GOT3 (cell line): Measurements from ENCODE around the gene AMOTL2.

Experiments used
- DNase-seq: peaks from one replicate; lab custom pipeline; 2025; ENCODE audit warnings: mixed read lengths; lab: John Stamatoyannopoulos, UW

The AMOTL2 gene

DNA sequence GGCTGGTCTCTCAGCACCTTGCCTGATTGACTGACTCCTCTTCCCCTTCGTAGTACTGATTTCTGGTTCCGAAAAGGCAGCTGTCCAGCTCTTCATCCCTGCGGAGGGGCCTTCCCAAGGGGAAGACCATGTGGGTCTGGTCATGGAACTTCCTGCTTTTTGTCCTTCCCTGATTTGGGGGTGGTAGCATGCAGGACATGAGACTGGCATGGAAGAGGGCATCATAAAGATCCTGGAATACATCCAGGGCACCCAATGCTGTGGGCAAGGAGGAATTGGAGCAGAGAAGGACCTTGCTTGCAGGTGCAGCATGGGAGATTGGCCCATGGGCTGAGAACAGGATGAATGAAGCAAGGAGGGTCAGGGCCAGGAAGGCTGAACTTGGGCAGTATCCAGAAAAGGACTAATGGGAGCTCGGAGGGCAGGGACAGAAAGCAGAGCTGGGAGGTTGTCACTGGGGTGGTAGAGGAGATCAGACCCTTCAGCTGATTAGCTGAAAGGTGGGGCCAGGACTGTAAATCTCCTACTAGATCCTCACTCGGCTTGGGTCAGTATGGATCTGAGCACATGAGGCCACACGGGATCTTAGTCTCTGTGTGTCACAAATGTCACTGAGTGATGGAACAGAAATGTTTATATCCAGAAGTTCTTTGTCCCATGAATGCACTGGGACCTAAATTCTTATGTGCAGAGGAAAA is 59.5 kb downstream of the AMOTL2 start:
- no peak for DNase-seq

DNA sequence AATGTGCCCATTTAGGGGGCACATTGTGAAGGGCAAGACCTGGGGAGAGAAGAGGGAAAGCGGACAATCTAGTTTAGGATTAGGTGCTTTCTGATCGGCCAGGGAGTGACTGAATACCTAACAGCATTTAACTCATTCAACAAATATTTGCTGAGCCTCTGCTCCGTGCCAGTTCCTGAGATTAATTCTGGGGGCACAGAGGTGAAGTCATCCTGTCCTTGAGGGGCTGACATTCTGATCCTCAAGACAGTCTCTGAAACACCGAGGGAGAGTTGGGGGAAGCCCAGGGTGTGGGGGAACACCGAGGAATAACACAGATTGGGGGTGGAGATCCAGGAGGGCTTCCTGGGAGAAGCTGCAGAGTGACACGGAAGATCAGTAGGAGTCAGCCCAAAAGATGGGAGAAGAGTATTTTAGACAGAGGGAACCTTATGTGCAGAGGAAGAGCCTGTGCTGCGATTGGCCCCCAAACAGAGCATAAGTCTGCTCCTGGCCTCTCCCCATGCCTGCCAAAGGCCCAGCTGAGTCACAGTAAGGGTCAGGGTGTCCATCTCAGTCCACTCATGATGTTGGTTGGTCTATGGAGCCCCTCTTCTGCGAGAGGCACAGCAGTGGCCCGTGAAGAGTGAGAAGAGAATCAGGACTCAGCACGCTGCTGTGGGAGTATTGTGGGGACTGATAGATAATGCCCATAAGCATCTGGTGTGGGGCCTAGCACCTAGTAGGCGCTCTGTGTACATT is 60.2 kb downstream of the AMOTL2 start:
- no peak for DNase-seq

DNA sequence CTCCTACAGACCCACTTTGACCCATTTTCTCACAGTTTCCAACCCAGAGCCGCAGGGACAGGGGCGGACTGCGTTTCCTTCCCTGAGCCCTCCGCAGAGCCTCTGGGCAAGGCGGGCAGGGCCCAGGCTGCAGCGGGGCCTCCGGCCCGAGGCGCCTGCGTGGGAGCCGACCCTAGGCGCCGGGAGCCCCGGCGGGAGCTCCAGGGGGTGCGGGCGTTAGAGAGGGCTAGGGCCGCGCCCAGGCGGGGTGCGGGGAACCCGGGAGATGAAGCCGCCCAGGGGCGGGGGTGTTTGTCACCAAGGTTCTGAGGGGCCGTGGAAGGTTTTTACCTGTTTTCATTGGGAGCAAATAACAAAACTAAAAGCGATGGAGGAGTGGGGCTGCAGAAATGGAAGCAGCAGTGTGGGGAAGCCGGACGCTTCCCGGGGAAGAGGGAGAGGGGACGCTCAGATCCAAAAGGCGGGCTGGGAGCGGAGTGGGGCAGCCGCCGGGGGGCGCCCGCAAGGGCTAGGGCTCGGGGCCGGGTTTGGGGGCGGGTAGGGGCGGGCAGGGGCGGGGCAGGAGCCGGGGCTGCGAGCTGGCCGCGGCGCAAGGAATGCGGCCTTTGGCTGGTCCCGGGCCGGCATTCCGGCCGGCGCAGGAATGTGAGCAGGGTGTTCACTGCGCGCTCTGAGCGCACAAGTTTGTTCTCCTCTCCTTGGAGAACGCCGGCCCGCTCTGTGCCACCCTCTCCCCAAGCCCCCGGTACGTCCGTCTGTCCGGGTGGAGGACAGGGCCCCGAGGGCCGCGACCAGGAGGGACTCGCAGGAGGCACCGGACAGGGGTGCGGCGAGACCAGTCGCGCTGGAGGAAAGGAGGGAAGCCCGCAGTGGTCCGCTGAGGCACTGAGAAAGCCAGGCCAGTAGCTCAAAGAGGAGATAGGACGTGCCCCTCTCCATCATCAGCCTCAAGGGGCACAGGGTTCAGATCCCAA is 61.1 kb downstream of the AMOTL2 start:
- no peak for DNase-seq

DNA sequence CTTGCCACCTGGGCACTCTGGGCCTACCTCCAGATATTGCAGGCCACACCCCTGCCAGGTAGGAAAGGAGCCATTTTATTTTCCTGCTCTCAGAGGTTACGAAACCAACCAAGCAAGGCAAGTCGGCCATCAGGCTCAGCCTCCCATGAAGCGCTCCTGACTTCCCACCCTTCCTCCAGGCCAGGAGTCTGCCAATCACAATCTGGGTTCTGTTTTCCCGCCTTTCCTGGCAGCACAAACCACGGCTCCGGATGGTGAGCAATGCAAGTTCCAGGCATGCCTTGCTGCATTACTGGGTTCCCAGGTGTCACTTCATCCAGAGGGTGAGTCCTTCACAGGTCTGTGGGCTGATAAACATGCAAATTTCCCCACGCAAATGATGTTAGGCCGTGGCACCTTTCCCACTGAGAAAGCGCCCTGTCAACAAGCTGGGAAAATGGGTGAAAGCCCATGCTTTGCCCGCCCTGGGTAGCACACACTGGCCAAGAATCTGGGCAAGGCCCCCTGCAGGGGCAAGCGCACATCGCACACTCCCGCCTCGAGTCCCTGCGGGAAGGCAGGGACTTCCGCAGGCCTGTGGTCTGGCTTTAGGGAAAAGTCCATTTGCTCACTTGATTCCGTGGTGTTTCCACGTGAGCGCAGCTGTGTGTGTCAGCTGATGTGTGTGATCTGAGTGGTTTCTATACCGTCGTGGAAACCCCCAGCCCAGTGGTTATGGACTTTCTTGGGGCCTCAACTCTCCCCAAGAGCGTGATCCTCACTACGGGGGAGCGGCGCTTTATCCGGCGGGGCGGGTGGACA is 62.0 kb downstream of the AMOTL2 start:
- no peak for DNase-seq

DNA sequence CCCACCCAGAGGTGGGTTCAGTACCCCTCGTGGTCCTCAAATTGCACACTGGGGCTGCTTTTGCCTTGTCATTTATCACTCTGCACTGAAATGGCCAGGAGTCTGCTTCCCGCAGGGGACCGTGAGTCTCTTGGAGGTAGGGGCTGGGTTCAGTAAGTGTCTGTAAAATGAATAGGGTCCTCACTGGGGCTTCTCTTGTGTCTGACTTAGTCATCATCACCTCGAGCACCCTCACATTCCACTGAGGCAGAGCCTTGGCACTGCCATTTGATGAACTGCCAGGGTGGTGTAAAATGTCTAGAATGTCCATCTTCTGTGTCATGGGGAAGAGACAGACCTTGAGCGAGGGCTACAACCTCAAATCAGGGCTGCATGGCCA is 62.6 kb downstream of the AMOTL2 start:
- DNase-seq, result no peak

DNA sequence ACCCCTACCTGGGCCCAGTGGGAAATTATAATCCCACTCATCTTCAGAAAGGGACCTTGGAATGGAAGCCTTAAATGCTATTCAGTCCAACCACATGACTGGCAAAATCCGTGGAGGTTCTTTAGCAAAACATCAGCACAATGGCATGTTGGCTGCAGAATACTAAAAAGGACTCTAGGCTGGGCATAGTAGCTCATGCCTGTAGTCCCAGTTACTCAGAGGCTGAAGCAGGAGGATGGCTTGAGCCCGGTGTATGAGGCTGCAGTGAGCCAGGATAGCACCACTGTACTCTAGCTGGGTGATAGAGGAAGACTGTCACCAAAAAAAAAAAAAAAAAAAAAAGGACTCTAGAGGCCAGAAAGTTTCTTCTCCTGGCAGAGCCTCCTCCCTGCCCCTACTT is 63.0 kb downstream of the AMOTL2 start:
- no peak for DNase-seq

DNA sequence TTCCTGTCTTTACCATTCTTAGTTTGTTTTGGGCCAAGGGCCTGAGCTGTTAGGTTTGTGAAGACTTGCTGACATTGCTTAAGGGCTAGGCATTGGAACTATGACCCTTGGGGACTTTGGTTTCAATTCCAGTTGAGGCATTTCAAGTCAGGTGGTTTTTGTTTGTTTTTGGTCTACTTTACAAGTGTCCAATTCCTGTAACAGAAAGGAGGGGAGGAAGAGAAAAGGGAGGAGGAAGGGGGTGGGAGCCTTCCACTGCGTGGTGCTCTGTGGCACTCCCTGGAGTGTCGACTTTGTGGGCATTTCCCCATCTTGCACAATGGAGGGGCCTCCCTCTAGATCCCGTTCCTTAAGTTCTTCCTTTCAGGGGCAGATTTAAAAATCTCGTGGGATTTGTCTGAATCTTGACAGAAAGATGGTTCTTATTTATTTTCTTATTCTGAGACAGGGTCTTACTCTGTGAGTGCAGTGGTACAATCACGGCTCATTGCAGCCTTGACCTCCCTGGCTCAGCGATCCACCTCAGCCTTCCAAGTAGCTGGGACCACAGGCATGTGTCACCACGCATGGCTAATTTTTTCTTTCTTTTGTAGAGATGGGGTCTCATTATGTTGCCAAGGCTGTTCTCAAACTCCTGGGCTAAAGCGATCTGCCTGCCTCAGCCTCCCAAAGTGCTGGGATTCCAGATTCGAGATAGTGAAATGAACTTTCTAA is 64.1 kb downstream of the AMOTL2 start:
- no peak for DNase-seq

DNA sequence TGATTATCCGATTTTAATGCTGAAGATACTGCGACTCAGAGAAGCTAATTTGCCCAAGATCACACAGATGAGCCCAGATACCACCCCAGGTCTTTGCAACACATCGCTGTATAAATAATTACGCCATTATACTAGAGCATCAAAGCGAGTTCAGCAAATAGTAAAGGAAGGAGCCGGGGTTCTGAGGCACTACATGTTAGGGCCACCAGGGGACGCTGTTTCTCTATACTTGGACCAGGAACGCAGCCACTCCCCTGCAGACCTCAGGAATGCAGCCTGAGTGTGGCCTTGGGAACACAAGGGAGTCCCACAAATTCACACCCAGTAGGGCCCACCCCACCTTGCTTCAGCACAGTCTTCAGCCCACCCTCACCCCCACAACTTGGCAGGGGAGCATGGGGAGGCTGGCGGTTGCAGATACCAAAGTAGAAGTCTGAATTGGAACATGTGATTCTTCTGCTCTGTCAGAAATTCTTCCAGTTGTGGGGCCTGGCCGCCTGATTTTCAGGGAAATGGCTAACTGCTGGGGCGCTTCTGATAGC is 65.8 kb downstream of the AMOTL2 start:
- DNase-seq, result peak; percentile 69

DNA sequence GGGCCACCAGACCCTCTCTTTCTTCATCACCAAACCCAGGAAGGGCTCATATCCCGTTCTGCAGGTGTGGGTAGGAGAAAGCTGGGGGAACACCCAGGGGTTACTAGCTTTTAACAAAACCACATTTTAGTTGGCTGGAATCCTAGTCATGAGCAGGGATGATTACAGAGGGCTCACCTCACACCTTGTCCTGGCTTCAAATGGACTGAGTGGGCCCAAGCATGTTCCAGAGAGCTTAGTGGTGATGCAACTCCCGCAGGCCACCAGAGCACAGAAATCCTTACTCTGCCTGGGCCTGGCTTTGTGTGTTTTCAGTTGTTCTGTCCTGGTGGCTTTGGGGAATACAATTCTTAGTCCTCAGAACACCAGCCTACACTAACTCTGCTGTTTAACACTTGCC is 66.8 kb downstream of the AMOTL2 start:
- no peak for DNase-seq

DNA sequence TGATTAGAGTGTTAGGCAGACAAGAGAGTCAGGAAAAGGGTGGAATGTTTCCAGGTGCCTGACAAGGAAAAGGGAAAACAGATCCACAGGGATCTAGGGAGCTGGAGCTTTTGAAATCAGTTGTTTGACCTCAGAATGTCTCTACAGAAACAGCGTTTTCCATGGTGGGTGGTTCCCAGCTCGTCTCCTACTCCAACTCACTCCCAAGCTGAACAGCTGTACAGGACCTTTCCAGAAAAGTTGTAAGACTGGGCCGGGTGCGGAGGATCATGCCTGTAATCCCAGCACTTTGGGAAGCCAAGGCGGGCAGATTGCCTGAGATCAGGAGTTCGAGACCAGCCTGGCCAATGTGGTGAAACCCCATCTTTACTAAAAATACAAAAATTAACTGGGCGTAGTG is 67.9 kb downstream of the AMOTL2 start:
- DNase-seq, result no peak
